GM21526 (cell line): ENCODE results near the gene PRND.

Experiments
- ATAC-seq: cut with Tn5 transposase; IDR thresholded peaks from one replicate; pipeline ENCODE4 v1.9.1; 2021; ENCODE audit warnings: moderate library complexity; ENCODE audit not compliant: unreplicated experiment, low FRiP score

The PRND gene, protein sequence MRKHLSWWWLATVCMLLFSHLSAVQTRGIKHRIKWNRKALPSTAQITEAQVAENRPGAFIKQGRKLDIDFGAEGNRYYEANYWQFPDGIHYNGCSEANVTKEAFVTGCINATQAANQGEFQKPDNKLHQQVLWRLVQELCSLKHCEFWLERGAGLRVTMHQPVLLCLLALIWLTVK

DNA sequence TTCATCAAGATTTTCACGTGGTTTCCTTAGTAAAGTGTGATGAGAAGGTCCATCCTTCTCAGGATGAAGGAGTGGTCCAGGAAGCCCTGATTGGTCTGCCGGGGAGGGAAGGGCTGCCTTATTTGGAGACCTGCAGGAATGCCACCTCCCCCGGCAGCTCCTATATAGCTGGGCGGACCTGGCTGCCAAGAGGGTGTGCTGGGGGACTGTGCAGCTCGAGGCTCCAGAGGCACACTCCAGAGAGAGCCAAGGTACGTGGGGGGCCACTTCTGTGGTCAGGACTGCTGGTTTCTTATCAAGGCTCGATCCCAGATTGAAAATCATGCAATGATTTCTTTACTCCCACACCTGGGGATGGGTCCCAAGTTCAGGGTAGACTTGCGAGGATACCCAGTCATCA is at the start of gene PRND:
PRND (plus strand) TSS at position 191 of the 400 bp plus-strand sequence. CDS start 2,643 bp downstream, outside the sequence.
- ATAC-seq, result no peak

DNA sequence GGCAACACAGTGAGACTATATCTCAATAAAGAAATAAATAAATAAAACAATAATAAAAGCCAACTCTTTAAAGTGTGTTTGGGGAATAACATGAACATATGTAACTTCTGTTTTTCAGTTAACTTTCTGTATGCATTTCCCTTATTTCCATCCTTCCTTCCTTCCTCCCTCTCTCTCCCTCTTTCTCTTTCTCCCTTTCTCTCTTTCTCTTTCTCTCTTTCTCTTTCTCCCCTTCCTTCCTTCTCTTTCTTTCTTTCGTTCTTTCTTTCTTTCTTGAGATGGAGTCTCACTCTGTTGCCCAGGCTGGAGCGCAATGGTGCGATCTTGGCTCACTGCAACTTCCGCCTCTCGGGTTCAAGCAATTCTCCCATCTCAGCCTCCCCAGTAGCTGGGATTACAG is 48.8 kb upstream of the PRND start:
- no peak for ATAC-seq

- no peak for ATAC-seq
Observed at GRCh38 chr20:4673371-4674001, 48.2 kb upstream of the PRND start.

- ATAC-seq, result no peak
Observed at GRCh38 chr20:4674672-4675071, 47.0 kb upstream of the PRND start.

DNA sequence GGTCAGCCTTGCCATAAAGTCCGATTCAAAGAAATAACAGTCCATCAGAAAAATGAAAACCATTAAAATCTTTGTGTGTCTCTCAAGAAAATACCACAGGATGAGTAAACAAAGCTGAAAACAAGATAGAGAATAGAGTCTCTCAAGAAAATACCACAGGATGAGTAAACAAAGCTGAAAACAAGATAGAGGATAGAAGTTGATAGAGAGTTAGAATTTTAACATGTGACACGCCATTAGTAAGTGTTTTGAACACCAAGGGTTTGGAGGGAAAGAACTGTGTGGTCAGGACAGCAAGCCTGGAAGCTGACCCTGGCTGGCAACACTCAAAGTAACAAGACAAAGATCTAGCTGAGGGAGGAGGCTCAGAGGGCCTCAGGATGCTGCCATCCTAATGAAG is 43.9 kb upstream of the PRND start:
- ATAC-seq, result no peak

DNA sequence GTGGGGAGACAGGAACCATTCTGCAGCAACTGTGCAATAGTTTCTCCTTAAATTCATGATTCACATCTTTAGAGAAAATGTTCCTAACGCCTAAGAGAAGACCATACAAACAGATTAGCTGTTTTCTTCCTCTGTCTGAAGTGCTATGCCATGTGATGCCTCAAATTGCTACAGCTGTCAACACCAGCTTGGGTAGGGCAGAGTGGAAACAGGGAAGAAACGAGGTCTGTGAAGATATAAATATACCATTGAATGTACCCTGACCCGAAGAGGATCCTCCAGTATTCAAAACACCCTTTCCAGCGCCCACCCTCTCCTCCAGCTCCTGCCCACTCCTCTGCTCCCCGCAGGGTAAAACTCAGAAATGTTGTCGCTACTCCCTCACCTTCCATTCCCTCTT is 40.3 kb upstream of the PRND start:
- ATAC-seq, result no peak

- no peak for ATAC-seq
Observed at GRCh38 chr20:4681991-4682401, 39.7 kb upstream of the PRND start.

GRCh38 chr20:4682682-4683081 is 39.0 kb upstream of the PRND start:
- ATAC-seq, result no peak

- no peak for ATAC-seq
Observed at GRCh38 chr20:4683261-4683660, 38.4 kb upstream of the PRND start.

- no peak for ATAC-seq
Observed at GRCh38 chr20:4684837-4685413, 36.8 kb upstream of the PRND start.

- no peak for ATAC-seq
Observed at GRCh38 chr20:4685923-4686221, 35.8 kb upstream of the PRND start.

- no peak for ATAC-seq
Observed at GRCh38 chr20:4688305-4688704, 33.4 kb upstream of the PRND start.

- no peak for ATAC-seq
Observed at GRCh38 chr20:4689220-4689619, 32.5 kb upstream of the PRND start.

DNA sequence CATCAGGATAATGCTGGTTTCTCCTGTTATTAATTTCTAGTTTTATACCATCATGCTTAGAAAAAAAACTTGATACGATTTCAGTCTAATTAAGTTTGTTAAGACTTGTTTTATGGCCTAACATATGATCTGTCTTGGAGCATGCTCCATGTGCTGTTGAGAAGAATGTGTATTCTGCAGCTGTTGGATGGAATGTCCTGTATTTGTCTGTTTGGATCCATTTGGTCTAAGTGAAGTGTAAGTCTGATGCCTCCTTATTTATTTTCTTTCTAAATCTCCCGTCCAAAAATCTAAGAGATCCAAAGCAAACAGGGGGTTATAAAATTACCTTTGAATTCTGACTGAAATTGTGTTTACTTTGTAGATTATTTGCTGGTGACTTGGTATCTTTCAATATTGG is 30.0 kb upstream of the PRND start:
- ATAC-seq, result no peak

DNA sequence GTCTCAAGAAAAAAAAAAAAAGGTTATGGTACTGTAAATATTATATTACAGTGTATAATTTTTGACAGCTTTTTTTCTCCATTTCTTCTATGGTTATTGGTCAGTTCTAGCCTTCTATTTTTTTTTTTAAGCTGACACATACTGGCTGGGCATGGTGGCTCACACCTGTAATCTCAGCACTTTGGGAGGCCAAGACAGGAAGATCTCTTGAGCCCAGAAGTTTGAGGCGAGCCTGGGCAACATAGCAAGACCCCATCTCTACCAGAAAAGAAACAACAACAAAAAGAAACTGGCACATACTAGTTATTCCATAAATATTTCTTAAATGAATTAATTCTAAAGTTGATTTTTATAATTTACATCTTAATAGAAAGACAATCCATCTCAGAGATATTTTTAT is 27.6 kb upstream of the PRND start:
- ATAC-seq, result no peak

DNA sequence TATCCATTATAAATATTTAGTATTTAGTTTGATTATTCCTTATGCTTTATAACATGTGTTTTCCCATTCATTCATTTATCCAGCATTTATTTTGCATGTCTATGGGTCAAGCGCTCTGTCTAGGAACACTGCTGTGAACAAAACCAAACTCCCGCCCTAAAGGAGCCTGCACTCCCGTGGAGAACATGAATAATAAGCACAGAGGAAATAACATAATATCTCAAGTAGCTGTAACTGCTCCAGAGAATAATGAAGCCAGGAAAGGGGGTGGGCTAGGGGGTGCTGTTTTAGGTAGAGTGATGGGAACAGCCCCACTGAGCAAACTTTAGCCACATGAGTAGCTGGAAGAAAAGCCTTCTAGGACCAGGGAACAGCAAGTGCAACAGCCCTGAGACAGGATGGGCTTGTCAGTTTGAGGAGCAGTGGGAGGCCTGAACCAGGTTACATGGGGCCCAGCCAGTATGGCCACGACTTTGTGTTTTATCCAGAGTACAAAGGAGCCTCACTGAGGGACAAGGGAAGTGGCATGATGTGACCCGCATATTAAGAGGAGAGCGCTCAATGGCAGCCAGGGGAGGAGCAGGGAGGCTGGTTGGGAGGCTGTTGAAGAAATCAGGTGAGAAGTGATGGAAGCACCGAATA is 24.4 kb upstream of the PRND start:
- ATAC-seq, result no peak

GRCh38 chr20:4697831-4698221 is 23.9 kb upstream of the PRND start:
- ATAC-seq, result no peak

GRCh38 chr20:4699216-4699615 is 22.5 kb upstream of the PRND start:
- no peak for ATAC-seq

GRCh38 chr20:4699957-4700356 is 21.8 kb upstream of the PRND start:
- ATAC-seq, result no peak

DNA sequence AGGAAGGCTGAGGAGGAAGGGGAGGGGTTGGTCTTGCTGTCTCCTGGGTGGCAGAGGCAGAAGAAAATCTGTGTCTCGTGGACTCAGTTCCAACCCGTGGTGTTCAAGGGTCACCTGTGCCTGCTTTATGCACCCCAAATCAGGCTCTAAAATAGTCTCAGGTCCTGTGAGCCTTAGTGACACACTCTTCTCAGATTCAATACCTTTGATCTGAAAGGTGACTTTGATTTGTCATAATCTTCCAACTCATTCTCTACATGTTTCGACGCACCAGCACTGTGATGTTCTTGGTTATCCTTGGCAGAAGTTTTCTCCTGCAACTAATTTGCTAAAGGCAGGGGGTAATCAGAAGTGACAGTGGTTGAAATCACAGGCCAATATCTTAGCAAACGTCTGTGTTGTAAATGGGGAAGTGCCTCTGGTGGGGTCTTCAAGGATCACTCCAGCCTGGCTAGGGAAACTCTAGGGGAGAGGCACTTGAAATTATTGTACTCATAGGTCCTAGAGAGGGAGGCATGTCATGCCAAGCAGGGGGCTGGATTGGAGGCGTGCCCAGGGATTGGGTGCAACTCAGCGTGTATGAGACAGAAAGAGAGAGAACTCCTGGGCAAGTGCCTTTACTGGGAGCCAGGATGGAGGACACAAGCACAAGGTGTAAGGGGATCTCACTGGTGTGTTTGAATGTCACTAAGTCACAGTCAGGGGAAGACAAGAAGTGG is 19.0 kb upstream of the PRND start:
- ATAC-seq, result no peak

DNA sequence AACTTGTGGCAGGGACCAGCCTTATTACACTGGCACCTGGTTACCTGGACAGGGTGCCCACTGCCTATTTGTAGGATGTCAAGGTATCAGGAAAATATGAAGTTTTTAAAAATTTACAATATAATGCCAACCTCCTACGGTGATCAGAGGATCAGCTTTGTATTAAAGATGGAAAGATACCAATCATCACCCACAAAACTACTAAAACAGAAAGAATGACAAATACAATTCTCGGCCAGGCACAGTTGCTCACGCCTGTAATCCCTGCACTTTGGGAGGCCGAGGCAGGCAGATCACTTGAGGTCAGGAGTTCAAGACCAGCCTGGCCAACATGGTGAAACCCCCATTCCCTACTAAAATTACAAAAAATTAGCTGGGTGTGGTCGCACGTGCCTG is 18.4 kb upstream of the PRND start:
- no peak for ATAC-seq
